HepG2 (cell line): ENCODE data around the gene PHF5A. TPM values are rescaled to one million over a fixed set of nuclear protein-coding genes. Genes with fewer than 3 reads are reported as not detected.

Experiments
- ATF1 ChIP-seq: IDR thresholded peaks from 2 replicates; pipeline ENCODE4 v1.6.1; 2016; ENCODE audit warnings: mild to moderate bottlenecking, control low read depth
- CBFB ChIP-seq: sonication (generic); formaldehyde crosslinking; IDR thresholded peaks from 2 replicates; pipeline ENCODE4 v1.4.0; 2020; ENCODE audit warnings: missing genetic modification reagents
- ETV6 ChIP-seq: sonication (generic); formaldehyde crosslinking; conservative IDR thresholded peaks from 2 replicates; pipeline ENCODE4 v1.4.0; 2020; ENCODE audit warnings: missing genetic modification reagents
- GRHL1 ChIP-seq: sonication (generic); formaldehyde crosslinking; conservative IDR thresholded peaks from 2 replicates; pipeline ENCODE4 v1.8.0; 2022; ENCODE audit warnings: missing genetic modification reagents
- GTF3A ChIP-seq: sonication (generic); formaldehyde crosslinking; conservative IDR thresholded peaks from 2 replicates; pipeline ENCODE4 v1.4.0; 2020; ENCODE audit warnings: mild to moderate bottlenecking, missing genetic modification reagents
- HNRNPLL ChIP-seq: fragments of 200-400 bp; formaldehyde crosslinking; IDR thresholded peaks from 2 replicates; pipeline ENCODE4 v1.6.1; 2017; ENCODE audit warnings: mild to moderate bottlenecking, low read depth, low read length; ENCODE audit not compliant: poor library complexity, severe bottlenecking
- MED13 ChIP-seq: sonication (generic); formaldehyde crosslinking; IDR thresholded peaks from 2 replicates; pipeline ENCODE4 v1.5.0; 2020; ENCODE audit warnings: missing genetic modification reagents
- PAX8 ChIP-seq: sonication (generic); formaldehyde crosslinking; IDR thresholded peaks from 2 replicates; pipeline ENCODE4 v1.8.0; 2022; ENCODE audit warnings: mild to moderate bottlenecking, missing genetic modification reagents, borderline replicate concordance
- PBX3 ChIP-seq: sonication (generic); formaldehyde crosslinking; IDR thresholded peaks from 2 replicates; pipeline ENCODE4 v1.8.1; 2023; ENCODE audit warnings: missing genetic modification reagents, inconsistent platforms, borderline replicate concordance
- PCBP1 ChIP-seq: fragments of 200-400 bp; formaldehyde crosslinking; IDR thresholded peaks from 2 replicates; pipeline ENCODE4 v1.6.1; 2017; ENCODE audit warnings: mild to moderate bottlenecking, low read depth, low read length, borderline replicate concordance
- SP5 ChIP-seq: IDR thresholded peaks from 2 replicates; pipeline ENCODE4 v1.6.1; 2016; ENCODE audit warnings: low read depth, borderline replicate concordance
- SRSF1 ChIP-seq: fragments of 200-400 bp; formaldehyde crosslinking; optimal IDR thresholded peaks from 2 replicates; pipeline ENCODE3; 2017; ENCODE audit warnings: mild to moderate bottlenecking, low read depth, low read length, moderate library complexity
- TSC22D2 ChIP-seq: sonication (generic); formaldehyde crosslinking; IDR thresholded peaks from 2 replicates; pipeline ENCODE4 v1.5.1; 2020; ENCODE audit warnings: missing genetic modification reagents, mild to moderate bottlenecking, borderline replicate concordance
- ZFP36L2 ChIP-seq: sonication (generic); formaldehyde crosslinking; IDR thresholded peaks from 2 replicates; pipeline ENCODE4 v1.4.0; 2020; ENCODE audit warnings: missing genetic modification reagents
- ZFYVE20 ChIP-seq: sonication (generic); formaldehyde crosslinking; IDR thresholded peaks from 2 replicates; pipeline ENCODE4 v1.8.0; 2023; ENCODE audit warnings: low read depth, mild to moderate bottlenecking, moderate library complexity, missing genetic modification reagents, borderline replicate concordance
- ZNF710 ChIP-seq: sonication (generic); formaldehyde crosslinking; IDR thresholded peaks from 2 replicates; pipeline ENCODE4 v1.5.0; 2020; ENCODE audit warnings: mild to moderate bottlenecking, missing genetic modification reagents, borderline replicate concordance
- polyA plus RNA-seq, 8 experiments: library from polyadenylated mRNA; depleted of rRNA in 3 of 8; stranded (reverse) in 7 of 8; unstranded in 1 of 8; fragments of >200 nt; fragmentation: Illumina TruSeq in 4 of 8; extraction: Trizol in 4 of 8; gene quantifications; 2 replicates each; pipeline versions ENCODE4 v1.2.1 to v1.2.3, GENCODE V29; 2011 to 2016; ENCODE audit warnings: low read depth in 4 of 8, missing spikeins in 1 of 8, mixed read lengths in 1 of 8; ENCODE audit not compliant: insufficient read depth in 1 of 8
- total RNA-seq, 5 experiments: library from RNA; depleted of rRNA; stranded (reverse); fragments of >200 nt; fragmentation: Illumina TruSeq; extraction: Trizol; gene quantifications; 2 replicates each; pipeline ENCODE4 v1.2.3, GENCODE V29; 2016; ENCODE audit warnings: low read depth in 1 of 5

PHF5A gene
- total and polyA plus RNA-seq, 2 of the 13 experiments (the other 11 are each of a cell fraction or from before 2014, with no cell fraction given), result 56.6 to 105 TPM

- TF ChIP-seq GRHL1 (CRISPR knock-in tag) (no peak), ZFYVE20 (CRISPR knock-in tag) (no peak), PAX8 (CRISPR knock-in tag) (no peak), GTF3A (no peak), CBFB (no peak), TSC22D2 (CRISPR knock-in tag) (no peak), ZNF710 (CRISPR knock-in tag) (no peak), SRSF1 (peak; percentile 25), PCBP1 (no peak), ZFP36L2 (CRISPR knock-in tag) (no peak), MED13 (no peak), ATF1 (peak; percentile 99), ETV6 (no peak), PBX3 (CRISPR knock-in tag) (no peak), HNRNPLL (peak; percentile 73), SP5 (CRISPR knock-in tag) (peak; percentile 89)
These were observed at the start of gene PHF5A, which contains the start of gene ACO2 (continued) for GRCh38 chr22:41468381-41469217.
